ENCODE results near the gene TGFBI.

- no peak for TF ChIP-seq CTCF (conservative IDR thresholded peaks at IDR 0.05; ENCODE audit: low read depth, low read length)
- no peak for TF ChIP-seq EZH2 (IDR thresholded peaks at IDR 0.05; ENCODE audit: borderline replicate concordance, low read depth, low read length, poor library complexity, severe bottlenecking)
These were observed 12.7 kb upstream of the TGFBI start for GRCh38 chr5:136015966-136016650.
